ENCODE data around the gene ZMPSTE24.

The ZMPSTE24 gene

DNA sequence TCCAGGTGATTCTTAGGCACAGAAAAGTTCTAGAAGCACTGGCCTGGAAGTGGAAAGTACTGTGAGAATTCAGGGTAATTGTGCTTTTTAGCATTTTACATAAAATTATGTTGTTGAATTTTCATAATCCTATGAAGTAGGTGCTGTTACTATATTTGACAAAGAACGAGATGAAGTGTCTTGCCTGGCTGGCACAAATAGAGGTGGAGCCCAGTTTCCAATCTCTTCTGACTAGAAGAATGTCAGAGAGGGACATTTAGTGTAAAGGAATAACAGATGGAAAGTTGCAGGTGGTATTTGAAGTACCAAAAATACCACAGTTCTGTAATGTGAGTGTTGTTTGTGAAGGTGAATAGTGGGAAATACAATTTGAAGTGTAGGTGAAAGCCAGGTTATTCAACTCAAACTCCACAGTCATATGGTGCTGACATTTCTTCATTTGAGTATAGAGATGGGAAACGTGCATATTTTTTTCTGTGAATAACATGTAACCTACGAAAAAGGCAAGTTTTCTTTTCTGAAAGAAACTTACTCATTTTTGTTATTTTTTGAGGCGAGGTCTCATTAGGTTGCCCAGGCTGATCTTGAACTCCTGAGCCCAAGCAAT lies 13.8 kb upstream of the ZMPSTE24 start:
- H3K36me3 Mint-ChIP-seq (ENCODE audit: low read depth): peaks cover 16% of the 10 kb centered on the region
- no peak overlapping the region for H3K27ac Mint-ChIP-seq
- H3K4me1 Mint-ChIP-seq: no peaks in the 10 kb centered on the region
- no peaks in the 10 kb centered on the region for H3K9me3 Mint-ChIP-seq
- no peak overlapping the region for H3K4me3 Mint-ChIP-seq
- no peak for TF ChIP-seq CTCF (IDR thresholded peaks at IDR 0.05; ENCODE audit: unreplicated experiment in 3 of 3)
- no peaks in the 10 kb centered on the region for H3K27me3 Mint-ChIP-seq (ENCODE audit: low read depth)

DNA sequence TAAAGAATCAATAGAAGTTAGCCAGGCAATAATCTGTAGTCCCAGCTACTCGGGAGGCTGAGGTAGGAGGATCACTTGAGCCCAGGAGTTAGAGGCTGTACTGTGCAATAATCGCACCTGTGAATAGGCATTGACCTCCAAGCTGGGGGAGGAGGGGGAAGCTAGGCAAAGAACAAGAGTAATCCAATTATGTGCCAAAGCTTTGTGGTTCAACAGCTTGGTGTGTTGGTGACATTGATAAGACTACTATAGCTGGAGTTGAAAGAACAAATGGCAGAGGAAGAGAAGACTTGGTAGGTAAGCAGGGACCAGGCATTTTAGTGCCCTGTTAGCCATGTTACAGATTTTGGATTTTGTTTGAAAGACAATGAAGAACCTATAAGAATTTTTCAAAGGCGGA lies 12.3 kb upstream of the ZMPSTE24 start:
- H3K4me1 Mint-ChIP-seq: no peaks in the 10 kb centered on the region
- peaks cover 4% of the 10 kb centered on the region for H3K36me3 Mint-ChIP-seq (ENCODE audit: low read depth)
- H3K27me3 Mint-ChIP-seq (ENCODE audit: low read depth): no peaks in the 10 kb centered on the region
- no peak overlapping the region for H3K27ac Mint-ChIP-seq
- no peak for TF ChIP-seq CTCF (IDR thresholded peaks at IDR 0.05; ENCODE audit: unreplicated experiment in 3 of 3)
- no peaks in the 10 kb centered on the region for H3K9me3 Mint-ChIP-seq
- H3K4me3 Mint-ChIP-seq: no peak overlapping the region

DNA sequence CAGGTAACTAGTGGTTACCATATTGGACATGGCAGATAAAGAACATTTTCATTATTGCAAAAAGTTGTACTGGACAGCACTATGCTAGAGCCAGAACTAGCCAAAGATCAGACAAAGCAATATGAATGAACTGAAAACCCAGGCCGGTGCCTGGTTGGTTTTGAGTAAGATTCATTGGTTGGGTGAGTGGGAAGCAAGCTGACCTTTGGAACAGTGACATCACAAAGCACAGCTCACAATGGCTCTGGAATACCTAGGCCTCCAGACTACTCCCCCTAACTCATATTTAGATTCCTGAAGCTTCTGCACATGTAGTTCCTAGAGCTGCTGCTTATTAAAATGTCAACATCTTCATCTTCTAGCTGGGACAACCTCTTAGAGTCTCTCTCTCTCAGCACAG lies 10.4 kb upstream of the ZMPSTE24 start, which contains the start of gene TMCO2:
TSS of gene TMCO2 (plus strand) at position 283 of the 400 bp plus-strand sequence. CDS start at position 340, 57 bp downstream.
- Mint-ChIP-seq H3K27me3 (ENCODE audit: low read depth) (no peaks in the 10 kb centered on the region), H3K9me3 (no peaks in the 10 kb centered on the region), H3K36me3 (ENCODE audit: low read depth) (no peaks in the 10 kb centered on the region), H3K27ac (no peak within 1 kb of the TSS), H3K4me3 (no peak within 1 kb of the TSS), H3K4me1 (no peaks in the 10 kb centered on the region)
- TF ChIP-seq CTCF (IDR thresholded peaks at IDR 0.05; ENCODE audit: unreplicated experiment in 3 of 3): no peak

GRCh38 chr1:40248412-40248811 lies 9.6 kb upstream of the ZMPSTE24 start:
- Mint-ChIP-seq H3K9me3 (no peaks in the 10 kb centered on the region), H3K4me1 (no peaks in the 10 kb centered on the region), H3K27me3 (ENCODE audit: low read depth) (no peaks in the 10 kb centered on the region), H3K4me3 (no peak overlapping the region), H3K36me3 (ENCODE audit: low read depth) (no peaks in the 10 kb centered on the region), H3K27ac (no peak overlapping the region)
- no peak for TF ChIP-seq CTCF (IDR thresholded peaks at IDR 0.05; ENCODE audit: unreplicated experiment in 3 of 3)

- no peaks in the 10 kb centered on the region for H3K27me3 Mint-ChIP-seq (ENCODE audit: low read depth)
- no peak for TF ChIP-seq CTCF (IDR thresholded peaks at IDR 0.05; ENCODE audit: unreplicated experiment in 3 of 3)
- no peaks in the 10 kb centered on the region for H3K9me3 Mint-ChIP-seq
- no peaks in the 10 kb centered on the region for H3K36me3 Mint-ChIP-seq (ENCODE audit: low read depth)
- no peak overlapping the region for H3K4me3 Mint-ChIP-seq
- H3K27ac Mint-ChIP-seq: no peak overlapping the region
- peaks cover 7% of the 10 kb centered on the region for H3K4me1 Mint-ChIP-seq
Measured at GRCh38 chr1:40251456-40251855, 6.6 kb upstream of the ZMPSTE24 start.

GRCh38 chr1:40252601-40253000 lies 5.4 kb upstream of the ZMPSTE24 start:
- Mint-ChIP-seq H3K4me1 (peaks cover 11% of the 10 kb centered on the region), H3K9me3 (no peaks in the 10 kb centered on the region), H3K4me3 (no peak overlapping the region), H3K36me3 (ENCODE audit: low read depth) (no peaks in the 10 kb centered on the region), H3K27ac (no peak overlapping the region), H3K27me3 (ENCODE audit: low read depth) (no peaks in the 10 kb centered on the region)
- no peak for TF ChIP-seq CTCF (IDR thresholded peaks at IDR 0.05; ENCODE audit: unreplicated experiment in 3 of 3)
